ENCODE measurements around the gene ZSCAN25. TPM values are rescaled to one million over a fixed set of nuclear protein-coding genes. Genes with fewer than 3 reads are reported as not detected.

The ZSCAN25 gene
- total RNA-seq, 4 donors from 2014 or later, result 14.6 to 58.7 (median 18.1) TPM

DNA sequence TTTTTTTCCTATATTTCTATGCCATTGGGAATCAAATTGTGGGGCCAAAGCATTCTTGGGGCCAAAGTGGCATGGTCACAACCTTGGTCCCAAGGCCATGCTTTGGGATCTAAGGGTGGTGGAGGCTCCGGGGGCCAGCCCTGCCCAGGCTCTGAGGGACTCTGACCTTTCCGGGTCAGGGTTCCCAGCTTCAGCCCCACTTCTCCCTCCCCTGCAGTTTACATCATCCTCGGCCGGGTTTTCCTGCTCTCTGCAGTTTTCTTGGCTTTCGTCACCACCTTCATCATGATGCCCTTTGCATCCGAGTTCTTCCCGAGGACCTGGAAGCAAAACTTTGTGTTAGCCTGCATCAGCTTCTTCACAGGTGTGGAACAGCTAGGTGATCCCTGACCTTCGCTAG lies 10.2 kb upstream of the ZSCAN25 start:
- TF ChIP-seq, protein P1, sequence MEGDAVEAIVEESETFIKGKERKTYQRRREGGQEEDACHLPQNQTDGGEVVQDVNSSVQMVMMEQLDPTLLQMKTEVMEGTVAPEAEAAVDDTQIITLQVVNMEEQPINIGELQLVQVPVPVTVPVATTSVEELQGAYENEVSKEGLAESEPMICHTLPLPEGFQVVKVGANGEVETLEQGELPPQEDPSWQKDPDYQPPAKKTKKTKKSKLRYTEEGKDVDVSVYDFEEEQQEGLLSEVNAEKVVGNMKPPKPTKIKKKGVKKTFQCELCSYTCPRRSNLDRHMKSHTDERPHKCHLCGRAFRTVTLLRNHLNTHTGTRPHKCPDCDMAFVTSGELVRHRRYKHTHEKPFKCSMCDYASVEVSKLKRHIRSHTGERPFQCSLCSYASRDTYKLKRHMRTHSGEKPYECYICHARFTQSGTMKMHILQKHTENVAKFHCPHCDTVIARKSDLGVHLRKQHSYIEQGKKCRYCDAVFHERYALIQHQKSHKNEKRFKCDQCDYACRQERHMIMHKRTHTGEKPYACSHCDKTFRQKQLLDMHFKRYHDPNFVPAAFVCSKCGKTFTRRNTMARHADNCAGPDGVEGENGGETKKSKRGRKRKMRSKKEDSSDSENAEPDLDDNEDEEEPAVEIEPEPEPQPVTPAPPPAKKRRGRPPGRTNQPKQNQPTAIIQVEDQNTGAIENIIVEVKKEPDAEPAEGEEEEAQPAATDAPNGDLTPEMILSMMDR (IDR thresholded peaks at IDR 0.05), result no peak
- TF ChIP-seq POLR2A (IDR thresholded peaks at IDR 0.05) (no peak), POLR2AphosphoS5 (IDR thresholded peaks at IDR 0.05) (no peak), EP300 (IDR thresholded peaks at IDR 0.05; ENCODE audit: low read depth) (no peak)
- no peak overlapping the region for H3K27ac ChIP-seq
- 65 to 78% methylated on average over 4 to 8 of the region's 8 CpGs for WGBS, 2 donors (ENCODE audit: low coverage in 1 of 2)
- H3K9me3 ChIP-seq, result no peaks in the 10 kb centered on the region
- H3K4me3 ChIP-seq, result no peak overlapping the region
- no peaks in the 10 kb centered on the region for H3K4me1 ChIP-seq
- intact Hi-C loops (cut with DNase I; ENCODE audit: low total_unique reads) (no loop called here), in situ Hi-C loops (cut with MboI; ENCODE audit: low pct_ligation_motif_present in 1 of 4, low pct_unique_long_range_greater_than_20kb in 1 of 4, low sequenced_read_pairs in 3 of 4) (no loop called here)
- H3K36me3 ChIP-seq, result no peaks in the 10 kb centered on the region
- DNase-seq, result no peak
- H3K27me3 ChIP-seq, result no peaks in the 10 kb centered on the region

DNA sequence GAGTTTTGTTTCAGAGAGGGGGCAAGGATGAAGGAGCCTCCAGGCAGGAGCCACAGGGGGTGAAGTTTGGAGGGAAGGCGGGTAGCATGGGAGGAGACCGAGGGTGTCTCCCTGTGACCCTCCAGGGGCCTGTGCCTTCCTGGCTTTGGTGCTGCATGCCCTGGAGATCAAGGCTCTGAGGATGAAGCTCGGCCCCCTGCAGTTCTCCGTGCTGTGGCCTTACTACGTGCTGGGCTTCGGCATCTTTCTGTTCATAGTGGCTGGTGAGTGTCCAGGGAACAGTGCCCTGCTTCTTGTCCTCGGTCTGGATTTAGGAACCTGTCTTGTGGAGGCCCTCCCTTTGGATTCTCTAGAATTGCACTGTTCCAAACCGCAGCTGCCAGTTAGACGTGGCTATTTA lies 9.2 kb upstream of the ZSCAN25 start:
- 85% methylated on average over 9 of the region's 9 CpGs; no CpG with 5 or more reads in 1 of the 2 donors for WGBS, 2 donors (ENCODE audit: low coverage in 1 of 2)
- H3K36me3 ChIP-seq, result no peaks in the 10 kb centered on the region
- in situ Hi-C loops (cut with MboI; ENCODE audit: low pct_ligation_motif_present in 1 of 4, low pct_unique_long_range_greater_than_20kb in 1 of 4, low sequenced_read_pairs in 3 of 4) (no loop called here), intact Hi-C loops (cut with DNase I; ENCODE audit: low total_unique reads) (no loop called here)
- H3K4me3 ChIP-seq, result no peak overlapping the region
- H3K27ac ChIP-seq, result no peak overlapping the region
- no peaks in the 10 kb centered on the region for H3K27me3 ChIP-seq
- H3K4me1 ChIP-seq, result no peaks in the 10 kb centered on the region
- no peak for TF ChIP-seq POLR2AphosphoS5 (IDR thresholded peaks at IDR 0.05)
- TF ChIP-seq, protein P1 (IDR thresholded peaks at IDR 0.05), result no peak
- no peak for TF ChIP-seq POLR2A (IDR thresholded peaks at IDR 0.05)
- no peak for TF ChIP-seq EP300 (IDR thresholded peaks at IDR 0.05; ENCODE audit: low read depth)
- H3K9me3 ChIP-seq, result no peaks in the 10 kb centered on the region
- no peak for DNase-seq

DNA sequence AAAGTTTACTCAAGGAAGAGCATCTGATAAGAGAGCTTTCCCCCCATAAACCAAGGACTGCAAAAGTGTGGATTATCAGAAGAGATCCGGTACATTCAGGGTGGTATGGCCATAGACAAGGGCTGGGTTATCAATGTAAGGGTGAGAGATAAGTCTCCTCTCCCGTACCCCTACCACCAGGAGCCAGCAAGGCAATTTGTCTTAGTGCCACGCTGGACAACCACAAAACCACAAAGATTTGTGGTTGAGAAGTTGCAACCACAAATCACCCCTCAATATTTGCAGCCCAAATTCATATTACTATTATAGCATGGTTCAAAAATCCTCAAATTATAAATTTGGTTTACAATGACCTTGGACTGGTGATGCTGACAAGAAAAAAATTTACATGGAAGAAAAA lies 2.3 kb upstream of the ZSCAN25 start:
- TF ChIP-seq, protein P1 (IDR thresholded peaks at IDR 0.05), result no peak
- no peak for TF ChIP-seq EP300 (IDR thresholded peaks at IDR 0.05; ENCODE audit: low read depth)
- TF ChIP-seq POLR2A (IDR thresholded peaks at IDR 0.05), result no peak
- TF ChIP-seq POLR2AphosphoS5 (IDR thresholded peaks at IDR 0.05), result no peak
- intact Hi-C loops (cut with DNase I; ENCODE audit: low total_unique reads), result no loop called here
- 66 to 83% methylated on average over 2 to 3 of the region's 3 CpGs for WGBS, 2 donors (ENCODE audit: low coverage in 1 of 2)
- H3K4me1 ChIP-seq, result peaks cover 8 to 17% (median 9%) of the 10 kb centered on the region in 4 donors
- no peak overlapping the region for H3K4me3 ChIP-seq
- no peaks in the 10 kb centered on the region for H3K9me3 ChIP-seq
- no peaks in the 10 kb centered on the region for H3K27me3 ChIP-seq
- H3K36me3 ChIP-seq, result peaks cover 0 to 11% (median 4%) of the 10 kb centered on the region in 4 donors
- no peak for DNase-seq
- in situ Hi-C loops (cut with MboI; ENCODE audit: low pct_ligation_motif_present in 1 of 4, low pct_unique_long_range_greater_than_20kb in 1 of 4, low sequenced_read_pairs in 3 of 4), result no loop called here
- H3K27ac ChIP-seq, result no peak overlapping the region

DNA sequence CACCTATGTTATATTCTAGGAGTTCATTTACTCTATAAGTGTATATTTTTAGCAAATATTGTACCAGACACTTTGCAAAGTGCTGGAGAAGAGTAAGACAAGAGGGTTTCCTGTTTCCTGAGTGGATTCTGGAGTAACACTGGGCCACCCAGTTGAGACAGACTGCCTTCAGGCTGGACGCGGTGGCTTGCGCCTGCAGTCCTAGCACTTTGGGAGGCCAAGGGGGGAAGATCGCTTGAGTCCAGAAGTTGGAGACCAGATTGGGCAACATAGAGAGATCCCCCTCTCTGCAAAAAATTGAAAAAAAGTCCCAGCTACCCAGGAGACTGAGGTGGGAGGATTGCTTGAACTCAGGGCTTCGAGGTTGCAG lies 772 bp upstream of the ZSCAN25 start:
- peaks cover 0 to 26% (median 11%) of the 10 kb centered on the region in 4 donors for H3K36me3 ChIP-seq
- in situ Hi-C loops (cut with MboI; ENCODE audit: low pct_ligation_motif_present in 1 of 4, low pct_unique_long_range_greater_than_20kb in 1 of 4, low sequenced_read_pairs in 3 of 4) (no loop called here), intact Hi-C loops (cut with DNase I; ENCODE audit: low total_unique reads) (no loop called here)
- no peak for DNase-seq
- TF ChIP-seq, protein P1 (IDR thresholded peaks at IDR 0.05), result no peak
- TF ChIP-seq POLR2A (IDR thresholded peaks at IDR 0.05) (no peak), POLR2AphosphoS5 (IDR thresholded peaks at IDR 0.05) (no peak), EP300 (IDR thresholded peaks at IDR 0.05; ENCODE audit: low read depth) (no peak)
- WGBS, 2 donors (ENCODE audit: low coverage in 1 of 2), result 91 to 94% methylated on average over 5 of the region's 5 CpGs
- no peaks in the 10 kb centered on the region for H3K27me3 ChIP-seq
- no peaks in the 10 kb centered on the region for H3K9me3 ChIP-seq
- H3K4me1 ChIP-seq, result peaks cover 8 to 17% (median 9%) of the 10 kb centered on the region in 4 donors
- H3K27ac ChIP-seq, result peak overlapping the region; percentile 86 to 92 (median 89)
- H3K4me3 ChIP-seq, result peak overlapping the region in 3 of 4 donors; percentile 68 to 83 (median 82)

All from transverse colon (tissue), 4 donors.